Measurements from ENCODE around the gene AKAP6. TPM values are rescaled to one million over a fixed set of nuclear protein-coding genes. Genes with fewer than 3 reads are reported as not detected.

Gene AKAP6
- total RNA-seq, 1 donor from 2014 or later, result 2.8 TPM

- DNase-seq (ENCODE audit: low read depth) (peak; percentile 18), FAIRE-seq (no peak)
- no peaks in the 10 kb centered on the region for H3K9me3 Mint-ChIP-seq (ENCODE audit: unreplicated experiment)
- no peaks in the 10 kb centered on the region for H3K27me3 Mint-ChIP-seq (ENCODE audit: low read depth, unreplicated experiment)
- H3K36me3 Mint-ChIP-seq (ENCODE audit: low read depth, unreplicated experiment), result no peaks in the 10 kb centered on the region
- Histone ChIP-seq H3K79me2 (ENCODE audit: insufficient read depth, low read length) (no peaks in the 10 kb centered on the region), H3K4me1 (ENCODE audit: insufficient read depth, low read length) (no peaks in the 10 kb centered on the region), H4K20me1 (ENCODE audit: insufficient read depth, low read length) (no peaks in the 10 kb centered on the region), H3K9me3 (ENCODE audit: insufficient read depth, low read depth, low read length) (no peaks in the 10 kb centered on the region), H3K27ac (ENCODE audit: low read depth, low read length) (no peak overlapping the region), H2AFZ (ENCODE audit: low read depth, low read length) (no peak overlapping the region), H3K4me3 (ENCODE audit: insufficient read depth, low read depth, low read length) (no peak overlapping the region), H3K27me3 (ENCODE audit: insufficient read depth, low read length) (no peaks in the 10 kb centered on the region), H3K9ac (ENCODE audit: low read length) (no peak overlapping the region), H3K36me3 (ENCODE audit: insufficient read depth, low read length) (no peaks in the 10 kb centered on the region), H3K4me2 (ENCODE audit: low read length) (no peak overlapping the region)
- TF ChIP-seq EZH2 (IDR thresholded peaks at IDR 0.05; ENCODE audit: insufficient read depth, low read length) (no peak), CTCF (IDR thresholded peaks at IDR 0.05; ENCODE audit: insufficient read depth, low read depth, low read length) (no peak)
- peak overlapping the region; percentile 2 for H3K4me3 Mint-ChIP-seq (ENCODE audit: unreplicated experiment)
- no peak overlapping the region for H3K27ac Mint-ChIP-seq (ENCODE audit: unreplicated experiment)
- no peaks in the 10 kb centered on the region for H3K4me1 Mint-ChIP-seq (ENCODE audit: low read depth, unreplicated experiment)
Observed at GRCh38 chr14:32744811-32745445, 415.8 kb downstream of the AKAP6 start.

DNA sequence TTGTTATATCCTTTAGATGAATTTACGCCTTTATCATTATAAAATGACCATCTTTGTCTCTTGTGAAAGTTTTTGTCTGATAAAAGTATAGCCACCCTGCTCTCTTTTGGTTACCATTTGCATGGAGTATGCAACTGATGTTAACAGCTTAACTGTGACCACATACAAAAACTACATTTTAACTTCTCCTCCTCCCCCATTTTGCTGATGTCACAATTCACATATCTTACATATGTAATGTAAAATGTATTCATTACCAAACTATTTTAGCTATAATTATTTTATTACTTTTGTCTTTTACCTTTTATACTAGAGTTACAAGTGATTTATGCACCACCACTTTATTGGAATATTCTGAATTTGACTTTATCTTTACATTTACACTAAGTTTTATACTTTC is 425.1 kb downstream of the AKAP6 start:
- Histone ChIP-seq H3K79me2 (ENCODE audit: insufficient read depth, low read length) (no peaks in the 10 kb centered on the region), H3K9ac (ENCODE audit: low read length) (no peak overlapping the region), H3K4me3 (ENCODE audit: insufficient read depth, low read depth, low read length) (no peak overlapping the region), H4K20me1 (ENCODE audit: insufficient read depth, low read length) (no peaks in the 10 kb centered on the region), H2AFZ (ENCODE audit: low read depth, low read length) (no peak overlapping the region), H3K9me3 (ENCODE audit: insufficient read depth, low read depth, low read length) (no peaks in the 10 kb centered on the region), H3K27ac (ENCODE audit: low read depth, low read length) (no peak overlapping the region), H3K4me2 (ENCODE audit: low read length) (no peak overlapping the region), H3K27me3 (ENCODE audit: insufficient read depth, low read length) (no peaks in the 10 kb centered on the region), H3K4me1 (ENCODE audit: insufficient read depth, low read length) (no peaks in the 10 kb centered on the region), H3K36me3 (ENCODE audit: insufficient read depth, low read length) (no peaks in the 10 kb centered on the region)
- no peaks in the 10 kb centered on the region for H3K27me3 Mint-ChIP-seq (ENCODE audit: low read depth, unreplicated experiment)
- no peaks in the 10 kb centered on the region for H3K4me1 Mint-ChIP-seq (ENCODE audit: low read depth, unreplicated experiment)
- H3K36me3 Mint-ChIP-seq (ENCODE audit: low read depth, unreplicated experiment), result no peaks in the 10 kb centered on the region
- no peak overlapping the region for H3K27ac Mint-ChIP-seq (ENCODE audit: unreplicated experiment)
- no peak for TF ChIP-seq CTCF (IDR thresholded peaks at IDR 0.05; ENCODE audit: insufficient read depth, low read depth, low read length)
- TF ChIP-seq EZH2 (IDR thresholded peaks at IDR 0.05; ENCODE audit: insufficient read depth, low read length), result no peak
- H3K4me3 Mint-ChIP-seq (ENCODE audit: unreplicated experiment), result no peak overlapping the region
- H3K9me3 Mint-ChIP-seq (ENCODE audit: unreplicated experiment), result peaks cover 15% of the 10 kb centered on the region
- no peak for DNase-seq (ENCODE audit: low read depth)
- no peak for FAIRE-seq

DNA sequence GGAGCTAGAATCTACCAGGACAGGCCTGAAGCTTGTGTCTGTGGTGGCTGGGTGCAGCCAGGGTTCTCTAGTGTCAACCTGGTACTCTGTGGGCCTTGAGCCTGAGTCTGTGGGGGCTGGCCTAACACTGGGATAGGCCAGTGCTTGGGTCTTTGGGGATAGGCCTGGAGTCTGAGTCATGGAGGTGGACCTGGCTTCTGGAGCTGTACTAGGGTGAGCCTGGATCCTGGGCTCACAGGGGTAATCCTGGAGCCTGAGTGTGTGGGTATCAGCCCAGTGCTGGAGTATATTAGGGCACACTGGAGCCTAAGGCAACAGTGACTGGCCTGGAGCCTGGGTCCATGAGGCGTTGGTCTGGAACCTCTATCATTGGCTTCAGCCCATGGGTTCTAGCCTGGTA is 427.1 kb downstream of the AKAP6 start:
- DNase-seq (ENCODE audit: low read depth), result no peak
- H3K9me3 ChIP-seq (ENCODE audit: insufficient read depth, low read depth, low read length), result no peaks in the 10 kb centered on the region
- no peak overlapping the region for H3K9ac ChIP-seq (ENCODE audit: low read length)
- Mint-ChIP-seq H3K27me3 (ENCODE audit: low read depth, unreplicated experiment) (no peaks in the 10 kb centered on the region), H3K4me1 (ENCODE audit: low read depth, unreplicated experiment) (no peaks in the 10 kb centered on the region), H3K4me3 (ENCODE audit: unreplicated experiment) (no peak overlapping the region), H3K9me3 (ENCODE audit: unreplicated experiment) (peaks cover 15% of the 10 kb centered on the region), H3K36me3 (ENCODE audit: low read depth, unreplicated experiment) (no peaks in the 10 kb centered on the region), H3K27ac (ENCODE audit: unreplicated experiment) (no peak overlapping the region)
- H4K20me1 ChIP-seq (ENCODE audit: insufficient read depth, low read length), result no peaks in the 10 kb centered on the region
- no peak overlapping the region for H3K27ac ChIP-seq (ENCODE audit: low read depth, low read length)
- H3K4me1 ChIP-seq (ENCODE audit: insufficient read depth, low read length), result peaks cover 2% of the 10 kb centered on the region
- H3K4me2 ChIP-seq (ENCODE audit: low read length), result no peak overlapping the region
- TF ChIP-seq EZH2 (IDR thresholded peaks at IDR 0.05; ENCODE audit: insufficient read depth, low read length) (no peak), CTCF (IDR thresholded peaks at IDR 0.05; ENCODE audit: insufficient read depth, low read depth, low read length) (no peak)
- H3K36me3 ChIP-seq (ENCODE audit: insufficient read depth, low read length), result no peaks in the 10 kb centered on the region
- no peaks in the 10 kb centered on the region for H3K79me2 ChIP-seq (ENCODE audit: insufficient read depth, low read length)
- no peak overlapping the region for H3K4me3 ChIP-seq (ENCODE audit: insufficient read depth, low read depth, low read length)
- no peaks in the 10 kb centered on the region for H3K27me3 ChIP-seq (ENCODE audit: insufficient read depth, low read length)
- H2AFZ ChIP-seq (ENCODE audit: low read depth, low read length), result no peak overlapping the region
- FAIRE-seq, result no peak
